ENCODE data around the gene CDHR1.

GRCh38 chr10:84244651-84245270 is 50.4 kb downstream of the CDHR1 start, which contains the start of gene RGR:
- TF ChIP-seq, protein P1, sequence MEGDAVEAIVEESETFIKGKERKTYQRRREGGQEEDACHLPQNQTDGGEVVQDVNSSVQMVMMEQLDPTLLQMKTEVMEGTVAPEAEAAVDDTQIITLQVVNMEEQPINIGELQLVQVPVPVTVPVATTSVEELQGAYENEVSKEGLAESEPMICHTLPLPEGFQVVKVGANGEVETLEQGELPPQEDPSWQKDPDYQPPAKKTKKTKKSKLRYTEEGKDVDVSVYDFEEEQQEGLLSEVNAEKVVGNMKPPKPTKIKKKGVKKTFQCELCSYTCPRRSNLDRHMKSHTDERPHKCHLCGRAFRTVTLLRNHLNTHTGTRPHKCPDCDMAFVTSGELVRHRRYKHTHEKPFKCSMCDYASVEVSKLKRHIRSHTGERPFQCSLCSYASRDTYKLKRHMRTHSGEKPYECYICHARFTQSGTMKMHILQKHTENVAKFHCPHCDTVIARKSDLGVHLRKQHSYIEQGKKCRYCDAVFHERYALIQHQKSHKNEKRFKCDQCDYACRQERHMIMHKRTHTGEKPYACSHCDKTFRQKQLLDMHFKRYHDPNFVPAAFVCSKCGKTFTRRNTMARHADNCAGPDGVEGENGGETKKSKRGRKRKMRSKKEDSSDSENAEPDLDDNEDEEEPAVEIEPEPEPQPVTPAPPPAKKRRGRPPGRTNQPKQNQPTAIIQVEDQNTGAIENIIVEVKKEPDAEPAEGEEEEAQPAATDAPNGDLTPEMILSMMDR (IDR thresholded peaks at IDR 0.05): no peak
- TF ChIP-seq ZFX (IDR thresholded peaks at IDR 0.05; ENCODE audit: borderline replicate concordance): no peak
